ENCODE results near the gene SZRD1.

Gene SZRD1

GRCh38 chr1:16393570-16394521, 26.8 kb downstream of the SZRD1 start:
- in situ Hi-C loops (cut with MboI; ENCODE audit: low sequenced_read_pairs) = no loop called here

- in situ Hi-C loops (cut with MboI; ENCODE audit: low sequenced_read_pairs) = no loop called here
Observed at GRCh38 chr1:16394977-16395376, 27.9 kb downstream of the SZRD1 start.

DNA sequence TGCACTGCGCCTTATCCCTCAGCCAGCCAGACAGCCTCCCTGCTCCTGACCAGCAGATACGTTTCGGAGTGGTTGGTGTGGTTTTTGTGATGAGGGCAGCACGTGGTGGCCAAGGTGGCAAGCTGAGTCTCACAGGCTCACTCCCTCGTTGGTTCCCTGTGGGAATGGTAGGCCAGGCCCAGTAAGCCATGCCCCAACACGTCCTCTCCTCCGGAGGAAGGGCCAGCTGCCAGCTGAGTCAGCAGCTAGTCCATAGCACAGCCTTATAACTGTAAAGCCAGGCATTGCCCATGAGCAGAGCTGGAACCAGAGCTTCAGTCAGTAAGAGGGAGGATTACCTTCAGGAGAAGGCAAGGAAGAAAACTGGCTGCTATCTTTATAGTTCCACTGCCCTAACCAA, 29.5 kb downstream of the SZRD1 start:
- in situ Hi-C loops (cut with MboI; ENCODE audit: low sequenced_read_pairs) = no loop called here

DNA sequence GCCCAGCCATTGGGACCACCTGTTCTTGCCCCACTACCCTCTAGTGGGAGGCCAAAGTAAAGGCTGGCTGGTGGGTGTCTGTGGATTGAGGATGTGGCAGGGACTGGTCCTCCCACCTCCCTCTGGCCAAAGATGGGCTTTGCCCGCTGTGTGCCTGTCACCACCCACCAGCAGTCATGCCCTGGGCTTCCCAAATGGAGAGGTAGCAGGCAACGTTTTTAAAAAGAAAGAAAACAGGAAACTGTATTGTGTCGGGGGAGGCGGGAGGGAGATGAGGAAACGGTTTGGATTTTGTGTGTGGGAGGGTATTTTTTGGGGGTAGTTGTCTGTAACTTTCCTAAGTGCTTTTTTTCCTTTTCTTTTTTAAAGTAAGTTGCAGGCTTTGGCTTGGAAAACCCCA, 30.1 kb downstream of the SZRD1 start:
- in situ Hi-C loops (cut with MboI; ENCODE audit: low sequenced_read_pairs) = no loop called here

- in situ Hi-C loops (cut with MboI; ENCODE audit: low sequenced_read_pairs) = no loop called here
Observed at GRCh38 chr1:16398371-16398953, 31.4 kb downstream of the SZRD1 start.

- in situ Hi-C loops (cut with MboI; ENCODE audit: low sequenced_read_pairs) = no loop called here
Observed at GRCh38 chr1:16402742-16403141, 35.7 kb downstream of the SZRD1 start.

GRCh38 chr1:16405441-16405840, 38.4 kb downstream of the SZRD1 start:
- in situ Hi-C loops (cut with MboI; ENCODE audit: low sequenced_read_pairs) = no loop called here

DNA sequence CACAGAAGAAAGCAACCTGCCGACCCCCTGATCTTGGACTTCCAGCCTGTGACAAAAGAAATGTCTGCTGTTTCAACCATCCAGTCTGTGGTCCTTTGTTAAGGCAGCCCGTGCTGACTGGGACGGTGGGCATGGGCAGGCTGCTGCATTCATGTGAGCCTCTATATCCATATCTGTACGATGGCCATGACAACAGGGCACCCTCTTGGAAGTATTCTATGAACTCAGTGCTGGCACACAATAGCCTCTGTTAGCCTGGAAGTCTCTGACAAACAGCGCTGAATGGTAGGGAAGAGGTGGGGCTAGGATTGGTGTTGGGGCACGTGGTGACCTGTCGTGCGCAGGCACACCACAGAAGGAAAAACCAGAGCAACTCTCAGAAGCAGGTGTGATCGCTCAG, 39.8 kb downstream of the SZRD1 start:
- in situ Hi-C loops (cut with MboI; ENCODE audit: low sequenced_read_pairs) = no loop called here

GRCh38 chr1:16409536-16410152, 42.6 kb downstream of the SZRD1 start:
- in situ Hi-C loops (cut with MboI; ENCODE audit: low sequenced_read_pairs) = no loop called here

DNA sequence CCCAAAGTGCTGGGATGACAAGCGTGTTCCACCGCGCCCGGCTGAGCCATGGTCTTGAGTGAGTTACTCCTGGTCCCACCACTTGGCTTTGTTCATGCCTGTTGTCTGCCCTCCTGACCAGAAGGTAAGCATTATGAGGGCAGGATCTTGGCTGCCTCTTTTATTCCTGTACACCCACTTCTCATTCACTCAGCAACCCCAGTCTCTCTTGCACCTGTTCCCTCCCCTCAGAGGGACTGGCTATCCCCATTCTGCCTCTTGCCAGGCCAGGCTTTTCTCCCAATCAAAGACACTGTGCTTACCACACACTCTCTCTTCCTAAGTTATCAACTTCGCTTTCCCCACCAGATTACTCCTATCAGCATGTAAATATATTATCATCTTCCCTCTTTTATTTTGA, 43.8 kb downstream of the SZRD1 start:
- in situ Hi-C loops (cut with MboI; ENCODE audit: low sequenced_read_pairs) = no loop called here

DNA sequence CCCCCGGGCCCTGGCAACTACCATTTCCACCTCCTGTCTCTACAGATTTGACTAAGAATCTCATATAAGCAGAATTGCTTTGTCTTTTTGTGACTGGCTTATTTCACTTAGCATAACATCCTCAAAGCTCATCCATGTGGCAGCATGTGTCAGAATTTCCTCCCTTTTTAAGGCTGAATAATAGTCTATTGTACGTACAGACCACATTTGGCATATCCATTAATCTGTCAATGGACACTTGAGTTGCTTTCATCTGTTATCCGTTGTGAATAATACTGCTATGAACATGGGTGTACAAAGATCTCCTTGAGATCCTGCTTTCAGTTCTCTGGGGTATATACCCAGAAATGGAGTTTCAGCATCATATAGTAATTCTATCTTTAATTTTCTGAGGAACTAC, 46.1 kb downstream of the SZRD1 start:
- in situ Hi-C loops (cut with MboI; ENCODE audit: low sequenced_read_pairs) = no loop called here

DNA sequence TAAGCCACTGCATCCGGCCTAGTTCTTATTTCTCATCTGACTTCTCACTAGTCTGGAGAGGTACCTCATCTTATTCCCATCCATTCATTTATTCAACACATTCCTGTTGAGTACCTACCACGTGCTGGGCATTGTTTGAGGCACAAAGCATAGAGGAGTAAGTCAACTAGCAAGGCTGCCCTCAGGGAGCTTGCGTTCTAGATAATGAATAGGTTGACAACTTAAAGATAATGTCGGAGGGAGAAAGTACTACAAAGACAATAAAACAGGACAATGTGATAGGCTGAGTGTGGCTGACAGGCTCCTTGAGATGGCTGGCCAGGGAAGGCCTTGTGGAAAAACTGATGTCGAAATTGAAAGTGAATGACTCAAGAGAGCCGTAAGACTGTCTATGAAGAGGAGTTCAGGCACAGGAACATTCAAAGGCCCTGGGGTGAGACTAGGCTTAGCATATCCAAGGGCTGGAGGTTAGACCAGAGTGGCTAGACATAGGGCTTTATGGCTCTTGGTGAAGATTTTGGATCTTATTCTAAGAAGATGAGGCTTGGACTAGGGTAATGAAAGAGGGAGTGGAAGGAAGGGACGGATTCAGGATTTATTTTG, 51.9 kb downstream of the SZRD1 start:
- in situ Hi-C loops (cut with MboI; ENCODE audit: low sequenced_read_pairs) = no loop called here

GRCh38 chr1:16420424-16421118, 53.5 kb downstream of the SZRD1 start:
- in situ Hi-C loops (cut with MboI; ENCODE audit: low sequenced_read_pairs) = no loop called here

- in situ Hi-C loops (cut with MboI; ENCODE audit: low sequenced_read_pairs) = no loop called here
Observed at GRCh38 chr1:16421201-16421600, 54.2 kb downstream of the SZRD1 start.

GRCh38 chr1:16422041-16422440, 55.0 kb downstream of the SZRD1 start:
- in situ Hi-C loops (cut with MboI; ENCODE audit: low sequenced_read_pairs) = no loop called here

GRCh38 chr1:16425125-16426025, 58.3 kb downstream of the SZRD1 start:
- in situ Hi-C loops (cut with MboI; ENCODE audit: low sequenced_read_pairs) = no loop called here

DNA sequence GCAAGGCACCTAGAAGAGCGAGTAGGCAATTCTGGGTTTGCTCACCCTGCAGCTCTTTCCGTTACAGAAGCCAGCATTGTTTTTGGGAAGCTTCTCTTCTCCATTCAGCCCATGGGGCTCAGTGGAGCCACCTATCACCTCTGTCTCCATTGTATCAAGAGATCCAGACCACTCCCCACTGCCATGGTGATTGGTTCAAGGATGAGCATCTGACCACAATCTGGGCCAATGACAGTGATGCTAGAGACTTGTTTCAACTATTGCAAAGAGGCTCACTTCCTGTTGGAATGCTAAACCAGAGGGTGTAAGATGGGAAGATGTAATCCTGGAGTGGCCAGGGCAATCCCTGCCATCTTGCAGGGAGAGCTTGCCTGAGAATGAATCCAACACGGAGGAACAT, 63.6 kb downstream of the SZRD1 start:
- in situ Hi-C loops (cut with MboI; ENCODE audit: low sequenced_read_pairs) = no loop called here

- in situ Hi-C loops (cut with MboI; ENCODE audit: low sequenced_read_pairs) = no loop called here
Observed at GRCh38 chr1:16433030-16433429, 66.0 kb downstream of the SZRD1 start.

DNA sequence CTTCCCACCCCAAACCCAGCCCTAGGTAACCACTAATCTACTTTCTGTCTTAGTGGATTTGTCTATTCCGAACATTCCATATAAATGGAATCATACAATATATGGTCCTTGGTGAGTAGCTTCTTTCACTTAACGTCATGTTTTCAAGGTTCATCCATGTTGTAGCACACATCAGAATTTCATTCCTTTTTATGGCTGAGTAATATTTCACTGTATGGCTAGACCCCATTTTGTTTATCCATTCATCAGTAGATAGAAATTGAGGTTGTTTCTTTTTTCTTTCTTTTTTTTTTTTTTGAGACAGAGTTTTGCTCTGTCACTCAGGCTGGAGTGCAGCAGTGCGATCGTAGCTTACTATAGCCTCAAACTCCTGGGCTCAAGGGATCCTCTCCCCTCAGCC, 67.0 kb downstream of the SZRD1 start:
- in situ Hi-C loops (cut with MboI; ENCODE audit: low sequenced_read_pairs) = no loop called here

DNA sequence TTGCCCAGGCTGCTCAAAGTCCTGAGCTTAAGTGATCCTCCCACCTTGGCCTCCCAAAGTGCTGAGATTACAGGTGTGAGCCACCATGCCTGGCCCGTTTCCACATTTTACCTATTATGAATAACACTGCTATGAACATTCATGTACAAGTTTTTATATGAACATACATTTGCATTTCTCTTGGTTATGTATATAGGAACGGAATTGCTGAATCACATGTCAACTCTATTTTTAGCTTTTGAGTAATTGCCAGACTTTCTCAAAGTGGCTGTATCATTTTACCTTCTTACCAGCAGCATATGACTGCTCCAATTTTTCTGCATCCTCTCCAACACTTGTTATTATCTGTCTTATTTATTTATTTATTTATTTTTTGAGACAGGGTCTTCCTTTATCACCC, 67.5 kb downstream of the SZRD1 start:
- in situ Hi-C loops (cut with MboI; ENCODE audit: low sequenced_read_pairs) = no loop called here
